ENCODE results near the gene PHOSPHO1. TPM values are rescaled to one million over a fixed set of nuclear protein-coding genes. Genes with fewer than 3 reads are reported as not detected.

Gene PHOSPHO1
- total RNA-seq, 2 experiments from 2014 or later = not detected

GRCh38 chr17:49247944-49248343 lies 17.4 kb upstream of the PHOSPHO1 start:
- ChIA-PET CTCF (ENCODE audit: unreplicated experiment) (no interaction called here), POLR2A (no interaction called here)
- no peak overlapping the region for H2AFZ ChIP-seq (ENCODE audit: low read length)
- TF ChIP-seq EZH2phosphoT487 (IDR thresholded peaks at IDR 0.05; ENCODE audit: borderline replicate concordance, low read depth, low read length) (no peak), CTCF (conservative IDR thresholded peaks at IDR 0.05; ENCODE audit: low read length) (no peak)
- no peaks in the 10 kb centered on the region for H3K36me3 ChIP-seq (ENCODE audit: insufficient read depth, low read length)
- no peaks in the 10 kb centered on the region for H4K20me1 ChIP-seq (ENCODE audit: insufficient read depth, low read length)
- no peak for DNase-seq (ENCODE audit: low spot score)
- H3K79me2 ChIP-seq (ENCODE audit: insufficient read depth, low read depth, low read length) = no peaks in the 10 kb centered on the region
- no peaks in the 10 kb centered on the region for H3K4me1 ChIP-seq (ENCODE audit: insufficient read depth, low read length, poor library complexity, severe bottlenecking)
- no peak overlapping the region for H3K27ac ChIP-seq (ENCODE audit: low read depth, low read length, poor library complexity, severe bottlenecking)
- no TSS peak for BruUV-seq (replicated peaks)
- no peak overlapping the region for H3K4me2 ChIP-seq (ENCODE audit: low read length)
- intact Hi-C loops (cut with micrococcal nuclease; ENCODE audit: unreplicated experiment) = no loop called here
- H3K9me3 ChIP-seq (ENCODE audit: low read length) = no peaks in the 10 kb centered on the region
- no peaks in the 10 kb centered on the region for H3K9me2 ChIP-seq (ENCODE audit: insufficient read depth, low read length)
- no peak overlapping the region for H3K4me3 ChIP-seq (ENCODE audit: low read depth, low read length, poor library complexity, severe bottlenecking)

- Histone ChIP-seq H3K79me2 (ENCODE audit: insufficient read depth, low read depth, low read length) (no peaks in the 10 kb centered on the region), H3K27ac (ENCODE audit: low read depth, low read length, poor library complexity, severe bottlenecking) (no peak overlapping the region), H4K20me1 (ENCODE audit: insufficient read depth, low read length) (no peaks in the 10 kb centered on the region), H3K4me1 (ENCODE audit: insufficient read depth, low read length, poor library complexity, severe bottlenecking) (no peaks in the 10 kb centered on the region), H3K9me3 (ENCODE audit: low read length) (no peaks in the 10 kb centered on the region), H2AFZ (ENCODE audit: low read length) (no peak overlapping the region), H3K9me2 (ENCODE audit: insufficient read depth, low read length) (no peaks in the 10 kb centered on the region), H3K36me3 (ENCODE audit: insufficient read depth, low read length) (no peaks in the 10 kb centered on the region), H3K4me3 (ENCODE audit: low read depth, low read length, poor library complexity, severe bottlenecking) (no peak overlapping the region), H3K4me2 (ENCODE audit: low read length) (no peak overlapping the region)
- TF ChIP-seq CTCF (conservative IDR thresholded peaks at IDR 0.05; ENCODE audit: low read length) (no peak), EZH2phosphoT487 (IDR thresholded peaks at IDR 0.05; ENCODE audit: borderline replicate concordance, low read depth, low read length) (no peak)
- no TSS peak for BruUV-seq (replicated peaks)
- POLR2A ChIA-PET = no interaction called here
- no peak for DNase-seq (ENCODE audit: low spot score)
- CTCF ChIA-PET (ENCODE audit: unreplicated experiment) = no interaction called here
- intact Hi-C loops (cut with micrococcal nuclease; ENCODE audit: unreplicated experiment) = no loop called here
Observed at GRCh38 chr17:49244839-49245238, 14.3 kb upstream of the PHOSPHO1 start.

GRCh38 chr17:49242813-49243212 lies 12.2 kb upstream of the PHOSPHO1 start:
- Histone ChIP-seq H3K4me2 (ENCODE audit: low read length) (no peak overlapping the region), H3K4me3 (ENCODE audit: low read depth, low read length, poor library complexity, severe bottlenecking) (no peak overlapping the region), H3K9me3 (ENCODE audit: low read length) (no peaks in the 10 kb centered on the region), H3K36me3 (ENCODE audit: insufficient read depth, low read length) (no peaks in the 10 kb centered on the region), H3K4me1 (ENCODE audit: insufficient read depth, low read length, poor library complexity, severe bottlenecking) (no peaks in the 10 kb centered on the region), H2AFZ (ENCODE audit: low read length) (no peak overlapping the region), H4K20me1 (ENCODE audit: insufficient read depth, low read length) (no peaks in the 10 kb centered on the region), H3K79me2 (ENCODE audit: insufficient read depth, low read depth, low read length) (no peaks in the 10 kb centered on the region), H3K27ac (ENCODE audit: low read depth, low read length, poor library complexity, severe bottlenecking) (no peak overlapping the region), H3K9me2 (ENCODE audit: insufficient read depth, low read length) (no peaks in the 10 kb centered on the region)
- CTCF ChIA-PET (ENCODE audit: unreplicated experiment) = interaction anchor here (0.6 kb wide), 1 partner anchor 12 kb away, joined by 3 read pairs; no protein-coding TSS in a partner anchor
- TF ChIP-seq CTCF (conservative IDR thresholded peaks at IDR 0.05; ENCODE audit: low read length) = no peak
- no peak for DNase-seq (ENCODE audit: low spot score)
- BruUV-seq (replicated peaks) = no TSS peak
- intact Hi-C loops (cut with micrococcal nuclease; ENCODE audit: unreplicated experiment) = no loop called here
- POLR2A ChIA-PET = interaction anchor here (0.7 kb wide), 1 partner anchor 91 kb away, joined by 5 read pairs; no protein-coding TSS in a partner anchor
